Middle frontal gyrus (tissue), 1 donor: ENCODE data around the gene ACVR1B.

ENCODE experiments used
- DNase-seq: peaks from one replicate; pipeline ENCODE4 v3.0.0-alpha.2; 2015; ENCODE audit warnings: low spot score; ENCODE audit errors: extremely low spot score

The ACVR1B gene

GRCh38 chr12:51951199-51951842 is at the start of gene ACVR1B:
TSS of gene ACVR1B (plus strand) at chr12:51951699. CDS start at chr12:51951744, 45 bp downstream.
- DNase-seq = peak; percentile 88

- no peak for DNase-seq
These were observed 49.6 kb upstream of the ACVR1B start for GRCh38 chr12:51901881-51902280.

- DNase-seq = no peak
These were observed 46.5 kb upstream of the ACVR1B start for GRCh38 chr12:51904951-51905470.

- DNase-seq = no peak
These were observed 45.7 kb upstream of the ACVR1B start for GRCh38 chr12:51905471-51906429.

- no peak for DNase-seq
These were observed 44.9 kb upstream of the ACVR1B start for GRCh38 chr12:51906430-51907082.

GRCh38 chr12:51907083-51907855 is 44.2 kb upstream of the ACVR1B start, which contains the start of gene ACVRL1:
TSS of gene ACVRL1 (plus strand) at chr12:51907504. CDS start at chr12:51912475, 4,971 bp downstream.
- no peak for DNase-seq

GRCh38 chr12:51907856-51908425 is 43.6 kb upstream of the ACVR1B start:
- DNase-seq = no peak

GRCh38 chr12:51908876-51909592 is 42.5 kb upstream of the ACVR1B start:
- DNase-seq = no peak

- DNase-seq = no peak
These were observed 41.3 kb upstream of the ACVR1B start for GRCh38 chr12:51910168-51910567.

GRCh38 chr12:51910691-51911090 is 40.8 kb upstream of the ACVR1B start:
- no peak for DNase-seq

- no peak for DNase-seq
These were observed 40.2 kb upstream of the ACVR1B start for GRCh38 chr12:51911307-51911706.

- no peak for DNase-seq
These were observed 39.4 kb upstream of the ACVR1B start for GRCh38 chr12:51911788-51912711.

- no peak for DNase-seq
These were observed 38.1 kb upstream of the ACVR1B start for GRCh38 chr12:51913071-51914033.

GRCh38 chr12:51914034-51914923 is 37.2 kb upstream of the ACVR1B start:
- no peak for DNase-seq

- no peak for DNase-seq
These were observed 36.4 kb upstream of the ACVR1B start for GRCh38 chr12:51915003-51915625.

GRCh38 chr12:51915951-51916350 is 35.5 kb upstream of the ACVR1B start:
- DNase-seq = no peak
